ENCODE results near the gene POU2F1. TPM values are rescaled to one million over a fixed set of nuclear protein-coding genes. Genes with fewer than 3 reads are reported as not detected.

The POU2F1 gene
- total RNA-seq, 1 donor from 2014 or later = 36.1 TPM

- no peak for DNase-seq (ENCODE audit: low spot score, unreplicated experiment)
- H3K9me3 Mint-ChIP-seq (ENCODE audit: low read depth) = no peaks in the 10 kb centered on the region
- H3K36me3 Mint-ChIP-seq (ENCODE audit: insufficient read depth) = no peaks in the 10 kb centered on the region
- no peak overlapping the region for H3K4me3 Mint-ChIP-seq (ENCODE audit: low read depth)
- H3K27me3 Mint-ChIP-seq = no peaks in the 10 kb centered on the region
- no peak overlapping the region for H3K27ac Mint-ChIP-seq
- TF ChIP-seq CTCF (IDR thresholded peaks at IDR 0.05; ENCODE audit: unreplicated experiment) = no peak
- H3K4me1 Mint-ChIP-seq (ENCODE audit: low read depth) = peaks cover 28% of the 10 kb centered on the region
Observed at GRCh38 chr1:167225920-167226319, 5.2 kb downstream of the POU2F1 start.

GRCh38 chr1:167227934-167228378 is 7.3 kb downstream of the POU2F1 start:
- no peak for DNase-seq (ENCODE audit: low spot score, unreplicated experiment)
- Mint-ChIP-seq H3K4me1 (ENCODE audit: low read depth) (peaks cover 24% of the 10 kb centered on the region), H3K4me3 (ENCODE audit: low read depth) (no peak overlapping the region)

GRCh38 chr1:167229719-167230385 is 9.2 kb downstream of the POU2F1 start:
- no peaks in the 10 kb centered on the region for H3K9me3 Mint-ChIP-seq (ENCODE audit: low read depth)
- no peak for DNase-seq (ENCODE audit: low spot score, unreplicated experiment)
- H3K27ac Mint-ChIP-seq = no peak overlapping the region
- no peaks in the 10 kb centered on the region for H3K36me3 Mint-ChIP-seq (ENCODE audit: insufficient read depth)
- H3K27me3 Mint-ChIP-seq = no peaks in the 10 kb centered on the region
- no peak overlapping the region for H3K4me3 Mint-ChIP-seq (ENCODE audit: low read depth)
- H3K4me1 Mint-ChIP-seq (ENCODE audit: low read depth) = peaks cover 18% of the 10 kb centered on the region
- TF ChIP-seq CTCF (IDR thresholded peaks at IDR 0.05; ENCODE audit: unreplicated experiment) = no peak

More at GRCh38 chr1:167227934-167228378, 7.3 kb downstream of the POU2F1 start:
- Mint-ChIP-seq H3K27ac (no peak overlapping the region), H3K36me3 (ENCODE audit: insufficient read depth) (no peaks in the 10 kb centered on the region), H3K27me3 (no peaks in the 10 kb centered on the region), H3K9me3 (ENCODE audit: low read depth) (no peaks in the 10 kb centered on the region)
- TF ChIP-seq CTCF (IDR thresholded peaks at IDR 0.05; ENCODE audit: unreplicated experiment) = no peak

GRCh38 chr1:167230437-167230836 is 9.8 kb downstream of the POU2F1 start:
- no peaks in the 10 kb centered on the region for H3K9me3 Mint-ChIP-seq (ENCODE audit: low read depth)
- DNase-seq (ENCODE audit: low spot score, unreplicated experiment) = no peak
- H3K27me3 Mint-ChIP-seq = no peaks in the 10 kb centered on the region
- peaks cover 16% of the 10 kb centered on the region for H3K4me1 Mint-ChIP-seq (ENCODE audit: low read depth)
- no peak overlapping the region for H3K4me3 Mint-ChIP-seq (ENCODE audit: low read depth)
- no peak overlapping the region for H3K27ac Mint-ChIP-seq
- TF ChIP-seq CTCF (IDR thresholded peaks at IDR 0.05; ENCODE audit: unreplicated experiment) = no peak
- H3K36me3 Mint-ChIP-seq (ENCODE audit: insufficient read depth) = no peaks in the 10 kb centered on the region

GRCh38 chr1:167231873-167232450 is 11.3 kb downstream of the POU2F1 start:
- H3K27ac Mint-ChIP-seq = peak overlapping the region; percentile 40
- H3K9me3 Mint-ChIP-seq (ENCODE audit: low read depth) = no peaks in the 10 kb centered on the region
- H3K27me3 Mint-ChIP-seq = no peaks in the 10 kb centered on the region
- peaks cover 15% of the 10 kb centered on the region for H3K4me1 Mint-ChIP-seq (ENCODE audit: low read depth)
- no peaks in the 10 kb centered on the region for H3K36me3 Mint-ChIP-seq (ENCODE audit: insufficient read depth)
- no peak for TF ChIP-seq CTCF (IDR thresholded peaks at IDR 0.05; ENCODE audit: unreplicated experiment)
- H3K4me3 Mint-ChIP-seq (ENCODE audit: low read depth) = no peak overlapping the region
- DNase-seq (ENCODE audit: low spot score, unreplicated experiment) = no peak
